ENCODE results near the gene WDR49. TPM values are rescaled to one million over a fixed set of nuclear protein-coding genes. Genes with fewer than 3 reads are reported as not detected.

The WDR49 gene
- total RNA-seq, 1 donor from 2014 or later = 0.84 TPM

GRCh38 chr3:167656821-167657220 is 3.1 kb upstream of the WDR49 start:
- TF ChIP-seq EZH2 (IDR thresholded peaks at IDR 0.05; ENCODE audit: insufficient read depth, low read length) = no peak

GRCh38 chr3:167653155-167653554 is 587 bp downstream of the WDR49 start:
- Mint-ChIP-seq H3K36me3 (ENCODE audit: low read depth, unreplicated experiment) (no peaks in the 10 kb centered on the region), H3K27ac (ENCODE audit: unreplicated experiment) (no peak overlapping the region)
- FAIRE-seq = no peak

More at GRCh38 chr3:167656821-167657220, 3.1 kb upstream of the WDR49 start:
- Mint-ChIP-seq H3K27ac (ENCODE audit: unreplicated experiment) (no peak overlapping the region), H3K27me3 (ENCODE audit: low read depth, unreplicated experiment) (no peaks in the 10 kb centered on the region), H3K36me3 (ENCODE audit: low read depth, unreplicated experiment) (no peaks in the 10 kb centered on the region), H3K9me3 (ENCODE audit: unreplicated experiment) (no peaks in the 10 kb centered on the region), H3K4me3 (ENCODE audit: unreplicated experiment) (no peak overlapping the region), H3K4me1 (ENCODE audit: low read depth, unreplicated experiment) (no peaks in the 10 kb centered on the region)
- Histone ChIP-seq H3K4me3 (ENCODE audit: insufficient read depth, low read depth, low read length) (no peak overlapping the region), H4K20me1 (ENCODE audit: insufficient read depth, low read length) (no peaks in the 10 kb centered on the region), H3K27ac (ENCODE audit: low read depth, low read length) (no peak overlapping the region), H3K36me3 (ENCODE audit: insufficient read depth, low read length) (no peaks in the 10 kb centered on the region), H3K9ac (ENCODE audit: low read length) (no peak overlapping the region), H2AFZ (ENCODE audit: low read depth, low read length) (no peak overlapping the region), H3K4me2 (ENCODE audit: low read length) (no peak overlapping the region), H3K4me1 (ENCODE audit: insufficient read depth, low read length) (no peaks in the 10 kb centered on the region), H3K79me2 (ENCODE audit: insufficient read depth, low read length) (no peaks in the 10 kb centered on the region), H3K27me3 (ENCODE audit: insufficient read depth, low read length) (no peaks in the 10 kb centered on the region), H3K9me3 (ENCODE audit: insufficient read depth, low read depth, low read length) (no peaks in the 10 kb centered on the region)
- no peak for DNase-seq (ENCODE audit: low read depth)
- no peak for FAIRE-seq

GRCh38 chr3:167651826-167652225 is 1.9 kb downstream of the WDR49 start:
- Histone ChIP-seq H3K9me3 (ENCODE audit: insufficient read depth, low read depth, low read length) (no peaks in the 10 kb centered on the region), H3K27ac (ENCODE audit: low read depth, low read length) (no peak overlapping the region), H3K36me3 (ENCODE audit: insufficient read depth, low read length) (no peaks in the 10 kb centered on the region), H3K9ac (ENCODE audit: low read length) (no peak overlapping the region), H3K27me3 (ENCODE audit: insufficient read depth, low read length) (no peaks in the 10 kb centered on the region), H4K20me1 (ENCODE audit: insufficient read depth, low read length) (no peaks in the 10 kb centered on the region), H3K79me2 (ENCODE audit: insufficient read depth, low read length) (no peaks in the 10 kb centered on the region), H3K4me1 (ENCODE audit: insufficient read depth, low read length) (no peaks in the 10 kb centered on the region), H3K4me2 (ENCODE audit: low read length) (no peak overlapping the region), H3K4me3 (ENCODE audit: insufficient read depth, low read depth, low read length) (no peak overlapping the region), H2AFZ (ENCODE audit: low read depth, low read length) (no peak overlapping the region)
- TF ChIP-seq CTCF (IDR thresholded peaks at IDR 0.05; ENCODE audit: insufficient read depth, low read depth, low read length) = no peak
- TF ChIP-seq EZH2 (IDR thresholded peaks at IDR 0.05; ENCODE audit: insufficient read depth, low read length) = no peak
- H3K4me3 Mint-ChIP-seq (ENCODE audit: unreplicated experiment) = no peak overlapping the region
- no peaks in the 10 kb centered on the region for H3K4me1 Mint-ChIP-seq (ENCODE audit: low read depth, unreplicated experiment)
- no peaks in the 10 kb centered on the region for H3K36me3 Mint-ChIP-seq (ENCODE audit: low read depth, unreplicated experiment)
- DNase-seq (ENCODE audit: low read depth) = no peak
- H3K27ac Mint-ChIP-seq (ENCODE audit: unreplicated experiment) = no peak overlapping the region
- no peaks in the 10 kb centered on the region for H3K27me3 Mint-ChIP-seq (ENCODE audit: low read depth, unreplicated experiment)
- FAIRE-seq = no peak
- no peaks in the 10 kb centered on the region for H3K9me3 Mint-ChIP-seq (ENCODE audit: unreplicated experiment)

More at GRCh38 chr3:167653155-167653554, 587 bp downstream of the WDR49 start:
- H3K4me1 ChIP-seq (ENCODE audit: insufficient read depth, low read length) = no peaks in the 10 kb centered on the region
- H4K20me1 ChIP-seq (ENCODE audit: insufficient read depth, low read length) = no peaks in the 10 kb centered on the region
- no peak overlapping the region for H3K9ac ChIP-seq (ENCODE audit: low read length)
- H3K27ac ChIP-seq (ENCODE audit: low read depth, low read length) = no peak overlapping the region
- H3K79me2 ChIP-seq (ENCODE audit: insufficient read depth, low read length) = no peaks in the 10 kb centered on the region
- no peaks in the 10 kb centered on the region for H3K9me3 ChIP-seq (ENCODE audit: insufficient read depth, low read depth, low read length)
- H3K9me3 Mint-ChIP-seq (ENCODE audit: unreplicated experiment) = no peaks in the 10 kb centered on the region
- DNase-seq (ENCODE audit: low read depth) = no peak
- no peak overlapping the region for H3K4me3 ChIP-seq (ENCODE audit: insufficient read depth, low read depth, low read length)
- no peak overlapping the region for H2AFZ ChIP-seq (ENCODE audit: low read depth, low read length)
- H3K36me3 ChIP-seq (ENCODE audit: insufficient read depth, low read length) = no peaks in the 10 kb centered on the region
- no peak overlapping the region for H3K4me3 Mint-ChIP-seq (ENCODE audit: unreplicated experiment)
- TF ChIP-seq CTCF (IDR thresholded peaks at IDR 0.05; ENCODE audit: insufficient read depth, low read depth, low read length) = no peak
- no peak for TF ChIP-seq EZH2 (IDR thresholded peaks at IDR 0.05; ENCODE audit: insufficient read depth, low read length)
- no peaks in the 10 kb centered on the region for H3K27me3 Mint-ChIP-seq (ENCODE audit: low read depth, unreplicated experiment)
- no peak overlapping the region for H3K4me2 ChIP-seq (ENCODE audit: low read length)
- H3K27me3 ChIP-seq (ENCODE audit: insufficient read depth, low read length) = no peaks in the 10 kb centered on the region
- no peaks in the 10 kb centered on the region for H3K4me1 Mint-ChIP-seq (ENCODE audit: low read depth, unreplicated experiment)

All from astrocyte (in vitro differentiated cells and primary cell).